GM19455 (cell line): ENCODE measurements around the gene ACTR10.
A peak's percentile ranks its signal among the peaks of the same experiment; 100 is the strongest.
"Not testable (repeated sequence)": the region's sequence is repeated elsewhere in the genome, so short reads cannot be mapped to it uniquely, and the experiment has no call there.

ENCODE experiments used
- ATAC-seq: cut with Tn5 transposase; IDR thresholded peaks from one replicate; pipeline ENCODE4 v1.9.1; 2021; ENCODE audit not compliant: unreplicated experiment

The ACTR10 gene

DNA sequence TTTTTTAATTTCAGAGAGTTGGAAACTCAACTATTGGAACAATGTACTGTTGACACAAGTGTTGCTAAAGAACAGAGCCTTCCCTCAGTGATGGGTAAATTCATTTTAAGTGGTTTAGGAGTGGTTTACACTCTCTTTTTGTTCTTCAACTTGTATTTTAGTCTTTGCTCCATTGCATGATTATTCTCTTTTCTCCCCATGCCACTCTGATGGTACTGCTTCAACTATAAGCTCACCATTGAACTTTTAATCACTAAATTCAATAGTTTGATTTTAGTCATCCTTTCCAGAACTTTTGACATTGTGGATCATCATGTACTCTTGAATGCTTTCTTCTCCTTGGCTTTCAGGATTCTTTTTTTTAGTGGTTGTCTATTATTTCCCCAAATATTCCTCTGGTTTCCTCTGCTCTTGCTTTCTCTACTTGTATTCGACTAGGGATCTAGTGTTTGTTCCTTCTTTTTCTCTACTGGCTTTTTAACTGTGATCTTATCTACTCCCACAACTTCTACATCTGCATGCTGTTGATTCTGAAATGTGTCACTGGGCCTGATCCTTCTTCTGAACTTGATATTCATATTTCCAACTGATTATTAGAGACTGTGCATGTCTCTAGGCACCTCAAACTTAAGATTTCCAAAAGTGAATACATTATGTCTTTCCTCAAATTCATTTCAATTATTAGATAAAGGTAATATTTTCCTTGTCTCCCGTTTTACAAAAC lies 15.4 kb downstream of the ACTR10 start:
- no peak for ATAC-seq

DNA sequence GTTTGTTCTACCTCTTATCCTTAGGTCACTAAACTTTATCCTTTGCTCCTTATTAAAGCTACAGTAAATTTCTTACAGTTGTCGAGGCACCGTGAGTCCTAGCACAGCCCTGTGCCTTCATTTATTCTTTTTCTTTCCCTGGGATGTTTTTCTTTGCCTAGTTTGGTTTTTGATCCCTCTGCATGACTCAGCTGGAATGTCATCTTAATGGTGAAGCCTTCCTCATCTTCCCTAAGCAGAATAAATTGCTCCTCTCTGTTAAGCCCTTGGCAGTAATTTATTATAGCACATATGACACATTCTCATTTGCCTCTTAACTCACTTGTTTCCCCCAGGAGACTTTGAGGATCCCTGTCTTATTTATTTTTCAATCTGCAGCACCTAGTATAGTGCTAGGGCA lies 16.6 kb downstream of the ACTR10 start:
- no peak for ATAC-seq

GRCh38 chr14:58227096-58227819 lies 27.3 kb downstream of the ACTR10 start:
- no peak for ATAC-seq

- no peak for ATAC-seq
Observed at GRCh38 chr14:58238252-58239243, 38.6 kb downstream of the ACTR10 start.

GRCh38 chr14:58239244-58240195 lies 39.6 kb downstream of the ACTR10 start:
- ATAC-seq = no peak

DNA sequence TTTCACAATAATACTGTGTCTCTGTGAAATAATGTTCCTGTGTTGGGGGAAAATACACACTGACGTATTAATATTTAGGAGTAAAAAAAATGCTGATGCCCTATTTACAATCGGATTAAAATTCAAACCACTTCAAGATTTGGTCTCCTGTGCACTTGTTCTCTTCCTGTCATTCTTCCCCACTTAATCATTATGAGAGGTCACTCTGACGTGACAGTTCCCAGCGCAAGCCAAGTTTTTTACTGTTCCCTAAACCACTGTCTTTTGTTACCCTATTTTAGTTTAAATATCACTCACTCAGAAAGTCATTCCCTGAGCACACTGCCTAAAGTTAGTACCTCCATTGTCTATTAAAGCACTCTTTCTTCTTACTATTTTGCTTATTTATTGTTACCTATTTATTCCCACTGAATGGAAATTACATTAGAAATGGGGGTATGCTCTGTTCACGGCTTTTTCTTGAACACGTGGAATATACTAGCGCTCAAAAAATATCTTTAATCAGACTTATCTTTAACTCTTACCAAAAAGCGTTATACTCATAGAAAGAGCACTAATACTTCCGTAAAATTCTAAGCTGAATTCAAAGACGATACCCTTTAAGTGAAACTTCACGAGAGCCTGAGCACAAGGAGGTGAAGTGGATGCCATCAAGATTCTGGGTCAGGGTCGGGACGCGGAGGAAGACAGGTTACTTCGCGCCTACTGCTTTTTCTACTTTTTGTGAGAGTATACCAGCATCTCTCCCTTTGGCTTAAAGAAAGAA lies 44.0 kb downstream of the ACTR10 start:
- peak; percentile 38 for ATAC-seq

DNA sequence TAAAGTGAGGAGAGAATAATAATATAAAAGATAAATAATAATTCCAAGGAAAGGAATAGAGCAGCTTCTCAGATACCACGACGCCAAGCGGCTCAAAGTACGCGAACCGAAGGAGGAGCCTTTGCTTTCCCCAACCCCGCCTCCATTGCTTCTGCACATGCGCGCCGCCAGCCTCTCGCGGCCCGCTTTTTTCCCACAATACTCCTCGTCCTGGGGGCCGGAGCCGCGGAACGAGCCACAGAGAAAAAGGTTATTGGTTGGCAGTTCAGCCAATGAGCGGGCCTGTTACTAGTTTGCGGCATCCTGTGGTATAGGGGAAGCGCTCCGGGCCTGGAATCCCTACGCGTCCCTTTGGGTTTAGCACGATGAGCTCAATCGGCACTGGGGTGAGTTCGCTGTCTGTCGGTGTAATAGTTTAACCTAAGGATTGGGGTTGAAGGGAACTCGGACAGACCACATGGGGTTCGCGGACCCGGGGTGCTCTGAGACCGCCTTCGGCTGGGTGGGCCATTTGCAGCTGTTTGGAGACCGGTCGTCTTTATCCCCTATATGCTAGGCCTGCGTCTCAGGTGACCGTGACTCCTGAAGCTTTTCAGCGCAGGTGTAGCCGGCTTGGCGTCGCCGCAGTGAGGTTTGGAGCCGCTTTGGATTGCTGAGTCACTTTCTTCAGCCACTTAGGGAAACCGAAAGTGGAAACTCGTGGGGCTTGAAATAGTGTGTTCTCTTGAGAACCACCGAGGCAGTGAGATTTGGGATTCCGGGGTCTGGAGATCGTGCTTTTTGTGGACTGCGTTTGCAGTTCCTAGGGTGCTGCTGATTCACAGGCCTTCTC lies 44.8 kb downstream of the ACTR10 start, which contains the start of gene PSMA3:
TSS of gene PSMA3 (plus strand) at position 288 of the 832 bp plus-strand sequence. CDS start at position 366, 78 bp downstream.
- ATAC-seq = peak; percentile 91

GRCh38 chr14:58245562-58245961 lies 45.6 kb downstream of the ACTR10 start:
- ATAC-seq = no peak

GRCh38 chr14:58249611-58250010 lies 49.7 kb downstream of the ACTR10 start:
- no peak for ATAC-seq

GRCh38 chr14:58258156-58258555 lies 58.2 kb downstream of the ACTR10 start:
- ATAC-seq = no peak

DNA sequence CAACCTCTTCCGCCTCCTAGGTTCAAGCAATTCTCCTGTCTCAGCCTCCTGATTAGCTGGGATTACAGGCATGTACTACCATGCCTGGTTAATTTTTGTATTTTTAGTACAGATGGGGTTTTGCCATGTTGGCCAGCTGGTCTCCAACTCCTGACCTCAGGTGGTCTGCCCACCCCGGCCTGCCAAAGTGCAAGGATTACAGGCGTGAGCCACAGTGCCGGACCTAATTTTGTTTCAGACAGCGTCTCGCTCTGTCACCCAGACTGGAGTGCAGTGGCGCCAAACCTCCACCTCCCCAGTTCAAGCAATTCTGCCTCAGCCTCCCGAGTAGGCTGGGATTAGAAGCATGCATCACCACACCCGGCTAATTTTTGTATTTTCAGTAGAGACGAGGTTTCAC lies 62.1 kb downstream of the ACTR10 start:
- not testable (repeated sequence) for ATAC-seq

DNA sequence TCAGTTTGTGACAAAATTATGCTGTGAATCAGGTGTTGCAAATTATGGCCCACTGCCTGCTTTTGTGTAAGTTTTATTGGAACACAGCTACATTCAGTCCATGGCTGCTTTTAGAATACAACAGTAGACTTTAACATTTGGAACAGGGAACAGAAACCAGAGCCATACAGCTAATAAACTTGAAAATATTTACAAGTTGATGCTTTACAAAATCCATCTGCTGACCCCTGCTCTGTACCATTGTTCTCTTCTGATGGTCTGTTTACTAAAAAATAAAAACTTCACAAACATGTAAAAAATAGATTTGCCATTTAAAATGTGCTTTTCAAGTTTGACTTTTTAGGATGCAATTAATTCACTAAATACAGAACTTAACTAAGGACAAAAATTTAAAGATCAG lies 65.5 kb downstream of the ACTR10 start:
- no peak for ATAC-seq

DNA sequence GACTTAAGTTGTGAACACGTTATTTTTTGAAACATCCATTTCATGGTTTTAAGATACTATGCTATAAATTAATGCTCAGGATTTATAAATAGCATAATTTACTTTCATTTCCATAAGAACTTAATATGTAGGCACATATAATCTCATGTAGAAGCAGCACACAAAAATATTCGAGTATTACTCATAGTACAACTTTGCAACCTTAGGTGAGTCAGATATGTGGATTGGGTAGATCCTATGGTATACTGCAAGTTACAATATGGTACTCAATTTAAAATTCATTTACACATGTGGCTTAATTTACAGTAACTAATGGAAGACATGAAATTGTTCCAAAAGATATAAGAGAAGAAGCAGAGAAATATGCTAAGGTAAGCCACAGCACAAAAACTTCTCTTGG lies 70.7 kb downstream of the ACTR10 start:
- no peak for ATAC-seq

- no peak for ATAC-seq
Observed at GRCh38 chr14:58272588-58273372, 72.8 kb downstream of the ACTR10 start.

DNA sequence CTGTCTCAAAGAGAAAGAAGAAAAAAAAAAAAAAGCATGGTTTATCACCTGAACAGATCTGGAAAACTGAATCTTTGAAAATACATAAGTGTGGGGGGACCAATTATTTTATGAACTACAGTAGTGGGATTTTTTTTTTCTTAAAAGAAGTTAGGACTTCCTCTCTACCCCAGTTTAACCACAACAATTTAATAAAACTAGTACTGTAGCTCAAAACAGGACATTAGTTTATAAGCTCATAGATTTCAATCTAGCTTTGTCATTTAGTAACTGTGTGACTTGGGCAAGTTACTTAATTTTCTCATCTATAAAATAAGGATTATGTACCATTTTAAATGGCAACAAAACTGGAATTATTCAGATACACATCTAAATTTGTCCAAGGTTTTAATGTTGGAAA lies 74.9 kb downstream of the ACTR10 start:
- ATAC-seq = no peak

- no peak for ATAC-seq
Observed at GRCh38 chr14:58275527-58276190, 75.7 kb downstream of the ACTR10 start.

- ATAC-seq = no peak
Observed at GRCh38 chr14:58276208-58276607, 76.3 kb downstream of the ACTR10 start.
